AG04449 (cell line): ENCODE results near the gene PSTPIP2.
"Not testable (repeated sequence)": the region's sequence is repeated elsewhere in the genome, so short reads cannot be mapped to it uniquely, and the experiment has no call there.

Experiments
- CTCF ChIA-PET: fragments of 350-600 bp; formaldehyde crosslinking; extraction: SDS; loops from one replicate; lab custom pipeline; 2021; ENCODE audit warnings: antibody characterized with exemption; lab: Yijun Ruan, JAX
- POLR2A ChIA-PET: fragments of 400-600, 350-600 bp; formaldehyde crosslinking; extraction: SDS; loops from one replicate; lab custom pipeline; 2020; ENCODE audit warnings: antibody characterized with exemption, inconsistent platforms; lab: Yijun Ruan, JAX
- DNase-seq: peaks from one replicate; pipeline ENCODE4 v3.0.0-alpha.2; 2010; ENCODE audit warnings: low read depth, low spot score
- H3K4me3 ChIP-seq: 2 replicates; pipeline ENCODE4 v1.5.1; 2011; ENCODE audit warnings: low read depth, mild to moderate bottlenecking, control low read depth, low read length
- TF ChIP-seq, protein P1 (sequence below): IDR thresholded peaks from one replicate; pipeline ENCODE4 v1.5.1; 2011; ENCODE audit warnings: mild to moderate bottlenecking, moderate library complexity, low read length, control low read depth, inconsistent platforms; ENCODE audit not compliant: insufficient read depth; ENCODE audit errors: missing control alignments

PSTPIP2 gene

DNA sequence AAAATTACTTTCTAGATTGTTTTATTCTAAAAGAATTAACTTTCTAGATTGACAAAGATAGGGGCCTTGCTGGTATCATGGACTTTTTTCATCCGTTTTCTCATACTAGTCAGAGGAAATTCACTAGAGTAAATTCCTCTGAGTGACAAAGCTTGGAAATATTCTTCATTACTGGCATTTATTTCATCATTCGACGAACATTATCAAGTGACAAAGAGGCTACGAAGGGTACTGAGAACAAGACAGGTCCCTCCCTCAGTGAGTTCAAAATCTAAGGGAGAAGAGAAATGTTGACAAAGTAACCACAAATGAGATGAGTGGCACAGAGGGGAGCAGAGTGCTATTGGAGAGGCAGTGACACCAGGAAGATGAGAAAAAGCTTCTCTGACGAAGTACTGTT lies 109.2 kb downstream of the PSTPIP2 start:
- POLR2A ChIA-PET = interaction anchor here (1.3 to 2.2 kb wide), 2 partner anchors 8 to 12 kb away, joined by 11 to 12 read pairs; no protein-coding TSS in a partner anchor
- TF ChIP-seq, protein P1, sequence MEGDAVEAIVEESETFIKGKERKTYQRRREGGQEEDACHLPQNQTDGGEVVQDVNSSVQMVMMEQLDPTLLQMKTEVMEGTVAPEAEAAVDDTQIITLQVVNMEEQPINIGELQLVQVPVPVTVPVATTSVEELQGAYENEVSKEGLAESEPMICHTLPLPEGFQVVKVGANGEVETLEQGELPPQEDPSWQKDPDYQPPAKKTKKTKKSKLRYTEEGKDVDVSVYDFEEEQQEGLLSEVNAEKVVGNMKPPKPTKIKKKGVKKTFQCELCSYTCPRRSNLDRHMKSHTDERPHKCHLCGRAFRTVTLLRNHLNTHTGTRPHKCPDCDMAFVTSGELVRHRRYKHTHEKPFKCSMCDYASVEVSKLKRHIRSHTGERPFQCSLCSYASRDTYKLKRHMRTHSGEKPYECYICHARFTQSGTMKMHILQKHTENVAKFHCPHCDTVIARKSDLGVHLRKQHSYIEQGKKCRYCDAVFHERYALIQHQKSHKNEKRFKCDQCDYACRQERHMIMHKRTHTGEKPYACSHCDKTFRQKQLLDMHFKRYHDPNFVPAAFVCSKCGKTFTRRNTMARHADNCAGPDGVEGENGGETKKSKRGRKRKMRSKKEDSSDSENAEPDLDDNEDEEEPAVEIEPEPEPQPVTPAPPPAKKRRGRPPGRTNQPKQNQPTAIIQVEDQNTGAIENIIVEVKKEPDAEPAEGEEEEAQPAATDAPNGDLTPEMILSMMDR = no peak
- peak; percentile 65 for DNase-seq
- CTCF ChIA-PET = interaction anchor here (0.9 to 2.0 kb wide), 9 partner anchors 9 to 298 kb away, joined by 3 to 10 read pairs (median 5); partner anchors contain the start of gene ATP5F1A
- H3K4me3 ChIP-seq = no peak overlapping the region

DNA sequence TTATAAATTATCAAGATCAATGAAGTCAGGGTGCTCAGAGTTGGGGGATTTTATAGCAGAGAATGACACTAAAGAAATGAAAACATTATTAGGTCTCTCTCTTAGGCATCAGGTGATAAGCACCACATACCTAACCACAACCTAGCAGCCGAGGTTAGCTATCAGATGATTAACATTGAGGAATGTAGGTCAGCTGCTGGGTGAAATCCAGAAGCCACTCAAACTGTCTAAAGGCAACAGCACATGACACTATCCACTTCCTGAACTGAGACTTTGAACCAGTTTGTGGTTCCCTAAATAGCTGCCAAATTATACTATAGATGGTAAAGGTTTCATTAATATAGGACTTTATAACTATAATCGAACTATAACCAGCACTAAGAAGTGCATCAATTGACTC lies 109.6 kb downstream of the PSTPIP2 start:
- CTCF ChIA-PET = interaction anchor here (1.1 to 2.0 kb wide), 7 partner anchors 9 to 298 kb away, joined by 3 to 10 read pairs (median 5); partner anchors contain the start of gene ATP5F1A
- no peak for DNase-seq
- TF ChIP-seq, protein P1 = no peak
- H3K4me3 ChIP-seq = no peak overlapping the region
- POLR2A ChIA-PET = interaction anchor here (0.6 to 2.2 kb wide), 3 partner anchors 8 to 11 kb away, joined by 3 to 12 read pairs (median 11); no protein-coding TSS in a partner anchor

DNA sequence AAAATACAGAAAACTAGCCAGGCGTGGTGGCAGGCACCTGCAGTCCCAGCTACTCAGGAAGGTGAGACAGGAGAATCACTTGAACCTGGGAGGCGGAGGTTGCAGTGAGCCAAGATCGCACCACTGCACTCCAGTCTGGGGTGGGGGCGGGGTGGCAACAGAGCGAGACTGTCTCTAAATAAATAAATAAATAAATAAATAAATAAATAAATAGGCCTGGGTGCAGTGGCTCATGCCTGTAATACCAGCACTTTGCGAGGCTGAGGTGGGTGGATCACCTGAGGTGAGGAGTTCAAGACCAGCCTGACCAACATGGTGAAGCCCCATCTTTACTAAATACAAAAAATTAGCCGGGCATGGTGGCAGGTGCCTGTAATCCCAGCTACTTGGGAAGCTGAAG lies 112.6 kb downstream of the PSTPIP2 start:
- POLR2A ChIA-PET = interaction anchor here (1.1 kb wide), 1 partner anchor 183 kb away, joined by 3 read pairs; no protein-coding TSS in a partner anchor
- DNase-seq, H3K4me3 ChIP-seq, CTCF ChIA-PET: not testable (repeated sequence)

DNA sequence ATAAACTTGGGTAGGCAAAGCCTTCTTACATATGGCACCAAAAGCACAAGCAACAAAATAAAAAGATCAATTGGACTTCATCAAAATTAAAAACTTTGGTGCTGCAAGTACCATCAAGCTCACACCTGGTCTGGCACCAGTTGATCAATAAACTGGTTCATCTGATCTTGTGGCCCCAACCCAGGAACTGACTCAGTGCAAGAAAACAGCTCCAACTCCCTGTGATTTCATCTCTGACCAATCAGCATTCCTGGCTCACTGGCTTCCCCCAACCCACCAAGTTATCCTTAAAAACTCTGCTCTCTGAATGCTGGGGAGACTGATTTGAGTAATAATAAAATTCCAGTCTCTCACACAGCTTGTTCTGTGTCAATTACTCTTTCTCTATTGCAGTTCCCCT lies 113.3 kb downstream of the PSTPIP2 start:
- no peak for DNase-seq
- H3K4me3 ChIP-seq = no peak overlapping the region
- TF ChIP-seq, protein P1 = no peak
- ChIA-PET POLR2A (interaction anchor here (1.1 kb wide), 1 partner anchor 182 kb away, joined by 3 read pairs; no protein-coding TSS in a partner anchor), CTCF (interaction anchor here (1.0 to 1.2 kb wide), 2 partner anchors 294 to 300 kb away, joined by 3 to 4 read pairs; no protein-coding TSS in a partner anchor)

DNA sequence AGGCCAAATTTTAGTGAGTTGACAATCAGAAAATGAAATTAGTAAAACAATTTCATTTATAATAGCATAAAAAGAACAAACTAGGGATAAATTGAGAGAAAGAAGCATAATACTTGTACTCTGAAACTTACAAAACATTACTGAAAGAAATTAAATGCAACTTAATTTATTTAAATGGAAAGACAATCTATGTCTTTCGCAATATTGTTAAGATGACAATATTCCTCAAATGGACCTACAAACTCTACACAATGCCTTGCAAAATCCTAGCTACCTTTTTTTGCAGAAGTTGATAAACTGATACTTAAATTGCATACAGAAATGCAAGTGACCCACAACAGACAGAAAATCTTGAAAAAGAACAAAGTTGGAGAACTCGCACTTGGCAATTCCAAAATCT lies 114.0 kb downstream of the PSTPIP2 start:
- no peak for DNase-seq
- TF ChIP-seq, protein P1 = no peak

DNA sequence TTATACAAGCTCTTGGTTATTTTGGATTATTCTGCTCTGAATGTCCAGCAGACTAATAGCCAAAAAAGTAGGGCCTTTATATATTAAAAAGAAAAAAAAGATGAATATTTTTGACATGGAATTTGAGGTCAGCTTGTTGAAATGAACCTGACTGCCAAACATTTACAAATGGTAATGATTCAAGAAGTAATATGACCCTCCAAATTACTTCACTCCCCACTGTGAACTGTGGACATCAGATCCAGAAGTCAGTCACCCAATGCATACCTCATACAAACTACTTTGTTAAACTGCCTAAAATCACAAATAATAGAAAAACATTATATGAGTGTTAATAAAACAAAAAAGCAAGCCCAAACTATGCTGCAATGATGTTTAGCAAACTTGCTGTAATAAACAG lies 115.0 kb downstream of the PSTPIP2 start:
- ChIA-PET CTCF (no interaction called here), POLR2A (no interaction called here)
- DNase-seq = no peak
- TF ChIP-seq, protein P1 = no peak
- no peak overlapping the region for H3K4me3 ChIP-seq

More for the DNA sequence above, 114.0 kb downstream of the PSTPIP2 start:
- no peak overlapping the region for H3K4me3 ChIP-seq
- ChIA-PET POLR2A (no interaction called here), CTCF (interaction anchor here (1.0 to 1.2 kb wide), 2 partner anchors 293 to 299 kb away, joined by 3 to 4 read pairs; no protein-coding TSS in a partner anchor)
